K562 (cell line): ENCODE data around the gene SLC15A3. TPM values are rescaled to one million over a fixed set of nuclear protein-coding genes. Genes with fewer than 3 reads are reported as not detected.

Experiments used
- BCLAF1 ChIP-seq, 2 experiments: fragments of 450-650 bp in 1 of 2; IDR thresholded peaks; 2 replicates each; pipeline ENCODE4 v1.6.1; 2011 to 2017; ENCODE audit warnings: low read depth in 2 of 2, antibody characterized with exemption in 1 of 2, borderline replicate concordance in 1 of 2, low read length in 1 of 2, mild to moderate bottlenecking in 1 of 2, mixed read lengths in 1 of 2; ENCODE audit not compliant: control insufficient read depth in 1 of 2
- CBX2 ChIP-seq: fragments of 200-600 bp; sonication (generic); IDR thresholded peaks from one replicate; pipeline ENCODE4 v1.6.1; 2012; ENCODE audit warnings: mild to moderate bottlenecking, low read length, inconsistent platforms; ENCODE audit not compliant: insufficient read depth, poor library complexity, severe bottlenecking
- CBX3 ChIP-seq, 2 experiments: IDR thresholded peaks; 1 replicate in 1 of 2; 2 replicates in 1 of 2; pipeline ENCODE4 v1.6.1; 2012; ENCODE audit warnings: inconsistent platforms in 2 of 2, low read length in 2 of 2, borderline replicate concordance in 1 of 2, control low read depth in 1 of 2
- EP300 ChIP-seq: IDR thresholded peaks from 2 replicates; pipeline ENCODE4 v1.6.1; 2012; ENCODE audit warnings: low read length, improper control_type of control experiment
- ERF ChIP-seq: fragments of 450-650 bp; formaldehyde crosslinking; IDR thresholded peaks from 2 replicates; pipeline ENCODE4 v1.4.0; 2020; ENCODE audit warnings: mild to moderate bottlenecking, mixed read lengths
- GTF2E2 ChIP-seq: fragments of 200-800 bp; sonication (Bioruptor generic); IDR thresholded peaks from 2 replicates; pipeline ENCODE4 v1.6.1; 2016; ENCODE audit warnings: missing genetic modification characterization, missing compliant biosample characterization
- NR2C1 ChIP-seq, 2 experiments: fragments of 450-650 bp; IDR thresholded peaks; 2 replicates each; pipeline ENCODE4 v1.6.1; 2017; ENCODE audit warnings: mild to moderate bottlenecking in 2 of 2, antibody characterized with exemption in 1 of 2, inconsistent platforms in 1 of 2, missing compliant biosample characterization in 1 of 2, missing genetic modification characterization in 1 of 2
- POLR2A ChIP-seq: fragments of 450-650 bp; conservative IDR thresholded peaks from 2 replicates; pipeline ENCODE4 v1.6.1; 2016
- SAP30 ChIP-seq: fragments of 200-600 bp; sonication (generic); IDR thresholded peaks from 2 replicates; pipeline ENCODE4 v1.6.1; 2012; ENCODE audit warnings: borderline replicate concordance, low read depth, mild to moderate bottlenecking, moderate library complexity, low read length, control low read depth, inconsistent platforms; ENCODE audit not compliant: insufficient read depth, poor library complexity, severe bottlenecking
- WHSC1 ChIP-seq: IDR thresholded peaks from one replicate; pipeline ENCODE4 v1.6.1; 2012; ENCODE audit warnings: low read length, control low read depth, inconsistent platforms
- ZNF24 ChIP-seq: fragments of 450-650 bp; IDR thresholded peaks from 2 replicates; pipeline ENCODE4 v1.6.1; 2016
- ZNF511 ChIP-seq: sonication (generic); formaldehyde crosslinking; IDR thresholded peaks from 2 replicates; pipeline ENCODE4 v1.8.0; 2022; ENCODE audit warnings: mild to moderate bottlenecking, missing genetic modification reagents
- ZNF830 ChIP-seq: fragments of 250-450 bp; sonication (Bioruptor Pico); IDR thresholded peaks from 2 replicates; pipeline ENCODE4 v1.5.0; 2021; ENCODE audit warnings: mild to moderate bottlenecking
- polyA plus RNA-seq, 8 experiments: library from polyadenylated mRNA; depleted of rRNA in 4 of 8; stranded (reverse) in 5 of 8; unstranded in 3 of 8; fragments of >200 nt; fragmentation: Nextera tagmentation in 2 of 8; fragmentation: Illumina TruSeq in 1 of 8; extraction: Ambion mirVana in 2 of 8; extraction: Trizol in 1 of 8; gene quantifications; 2 replicates each; pipeline versions ENCODE4 v1.2.1 to v1.2.3, GENCODE V29; 2011 to 2014; ENCODE audit warnings: inconsistent platforms in 1 of 8, missing spikeins in 1 of 8
- total RNA-seq, 7 experiments: library from RNA; depleted of rRNA in 6 of 7; stranded (reverse); fragments of >200 nt in 6 of 7; fragmentation: Illumina TruSeq in 2 of 7; extraction: Trizol in 2 of 7; gene quantifications; 2 replicates each; pipeline versions ENCODE4 v1.2.1 to v1.2.3, GENCODE V29; 2011 to 2021; ENCODE audit warnings: low replicate concordance in 1 of 7
- TF ChIP-seq, protein P1 (sequence below): fragments of 250-450 bp; sonication (Bioruptor Pico); IDR thresholded peaks from 2 replicates; pipeline ENCODE4 v1.5.0; 2021
- TF ChIP-seq, protein P2 (sequence below): fragments of 450-650 bp; IDR thresholded peaks from 2 replicates; pipeline ENCODE4 v1.6.1; 2014; ENCODE audit warnings: low read depth, mild to moderate bottlenecking, moderate library complexity, borderline replicate concordance
- TF ChIP-seq, protein P3 (sequence below): fragments of 450-650 bp; IDR thresholded peaks from 2 replicates; pipeline ENCODE4 v1.6.1; 2016

Gene SLC15A3
- total and polyA plus RNA-seq, 9 of the 15 experiments (the other 6 are each of a cell fraction or from before 2014, with no cell fraction given), result 0.07 to 0.27 TPM; not detected in 7

- no peak for TF ChIP-seq BCLAF1 (IDR thresholded peaks at IDR 0.05; ENCODE audit: borderline replicate concordance in 1 of 2, control insufficient read depth in 1 of 2, low read depth in 2 of 2, low read length in 1 of 2)
- peak; percentile 76 for TF ChIP-seq POLR2A
- TF ChIP-seq ERF (CRISPR knock-in tag), result no peak
- no peak for TF ChIP-seq ZNF24
- TF ChIP-seq GTF2E2 (tag), result no peak
- TF ChIP-seq CBX2, result no peak
- peak in 1 of 2 experiments; percentile 76; a peak in 1 of 3 replicates for TF ChIP-seq CBX3 (IDR thresholded peaks at IDR 0.05; ENCODE audit: borderline replicate concordance in 1 of 2, low read length in 2 of 2)
- TF ChIP-seq, protein P1, sequence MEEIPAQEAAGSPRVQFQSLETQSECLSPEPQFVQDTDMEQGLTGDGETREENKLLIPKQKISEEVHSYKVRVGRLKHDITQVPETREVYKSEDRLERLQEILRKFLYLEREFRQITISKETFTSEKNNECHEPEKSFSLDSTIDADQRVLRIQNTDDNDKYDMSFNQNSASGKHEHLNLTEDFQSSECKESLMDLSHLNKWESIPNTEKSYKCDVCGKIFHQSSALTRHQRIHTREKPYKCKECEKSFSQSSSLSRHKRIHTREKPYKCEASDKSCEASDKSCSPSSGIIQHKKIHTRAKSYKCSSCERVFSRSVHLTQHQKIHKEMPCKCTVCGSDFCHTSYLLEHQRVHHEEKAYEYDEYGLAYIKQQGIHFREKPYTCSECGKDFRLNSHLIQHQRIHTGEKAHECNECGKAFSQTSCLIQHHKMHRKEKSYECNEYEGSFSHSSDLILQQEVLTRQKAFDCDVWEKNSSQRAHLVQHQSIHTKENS, result no peak
- peak; percentile 57 for TF ChIP-seq SAP30
- TF ChIP-seq, protein P2, sequence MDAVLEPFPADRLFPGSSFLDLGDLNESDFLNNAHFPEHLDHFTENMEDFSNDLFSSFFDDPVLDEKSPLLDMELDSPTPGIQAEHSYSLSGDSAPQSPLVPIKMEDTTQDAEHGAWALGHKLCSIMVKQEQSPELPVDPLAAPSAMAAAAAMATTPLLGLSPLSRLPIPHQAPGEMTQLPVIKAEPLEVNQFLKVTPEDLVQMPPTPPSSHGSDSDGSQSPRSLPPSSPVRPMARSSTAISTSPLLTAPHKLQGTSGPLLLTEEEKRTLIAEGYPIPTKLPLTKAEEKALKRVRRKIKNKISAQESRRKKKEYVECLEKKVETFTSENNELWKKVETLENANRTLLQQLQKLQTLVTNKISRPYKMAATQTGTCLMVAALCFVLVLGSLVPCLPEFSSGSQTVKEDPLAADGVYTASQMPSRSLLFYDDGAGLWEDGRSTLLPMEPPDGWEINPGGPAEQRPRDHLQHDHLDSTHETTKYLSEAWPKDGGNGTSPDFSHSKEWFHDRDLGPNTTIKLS, result peak; percentile 85; the same call in 1 of the 2 replicates
- no peak; the same call in 1 of the 2 replicates for TF ChIP-seq NR2C1 (IDR thresholded peaks at IDR 0.05)
- peak; percentile 75 for TF ChIP-seq NR2C1 (tag; IDR thresholded peaks at IDR 0.05)
- TF ChIP-seq, protein P3, sequence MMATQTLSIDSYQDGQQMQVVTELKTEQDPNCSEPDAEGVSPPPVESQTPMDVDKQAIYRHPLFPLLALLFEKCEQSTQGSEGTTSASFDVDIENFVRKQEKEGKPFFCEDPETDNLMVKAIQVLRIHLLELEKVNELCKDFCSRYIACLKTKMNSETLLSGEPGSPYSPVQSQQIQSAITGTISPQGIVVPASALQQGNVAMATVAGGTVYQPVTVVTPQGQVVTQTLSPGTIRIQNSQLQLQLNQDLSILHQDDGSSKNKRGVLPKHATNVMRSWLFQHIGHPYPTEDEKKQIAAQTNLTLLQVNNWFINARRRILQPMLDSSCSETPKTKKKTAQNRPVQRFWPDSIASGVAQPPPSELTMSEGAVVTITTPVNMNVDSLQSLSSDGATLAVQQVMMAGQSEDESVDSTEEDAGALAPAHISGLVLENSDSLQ, result no peak
- 0 out of 2 replicates have a peak, but pooled peaks have one; percentile 16 for TF ChIP-seq EP300
- TF ChIP-seq ZNF511 (CRISPR knock-in tag), result peak; percentile 80; the same call in 1 of the 2 replicates
- no peak for TF ChIP-seq WHSC1
- TF ChIP-seq ZNF830 (CRISPR knock-in tag), result no peak
Observed at GRCh38 chr11:60913793-60914632, 38.0 kb downstream of the SLC15A3 start, which contains the start of gene TMEM109 (continued).
